ENCODE measurements around the gene GNB5. TPM values are rescaled to one million over a fixed set of nuclear protein-coding genes. Genes with fewer than 3 reads are reported as not detected.

GNB5 gene
- total RNA-seq, 3 donors from 2014 or later: 5.5 to 23.0 (median 6.3) TPM

- H3K4me3 ChIP-seq: no peak overlapping the region
- DNase-seq (no peak), ATAC-seq (no peak)
- TF ChIP-seq, protein P1, sequence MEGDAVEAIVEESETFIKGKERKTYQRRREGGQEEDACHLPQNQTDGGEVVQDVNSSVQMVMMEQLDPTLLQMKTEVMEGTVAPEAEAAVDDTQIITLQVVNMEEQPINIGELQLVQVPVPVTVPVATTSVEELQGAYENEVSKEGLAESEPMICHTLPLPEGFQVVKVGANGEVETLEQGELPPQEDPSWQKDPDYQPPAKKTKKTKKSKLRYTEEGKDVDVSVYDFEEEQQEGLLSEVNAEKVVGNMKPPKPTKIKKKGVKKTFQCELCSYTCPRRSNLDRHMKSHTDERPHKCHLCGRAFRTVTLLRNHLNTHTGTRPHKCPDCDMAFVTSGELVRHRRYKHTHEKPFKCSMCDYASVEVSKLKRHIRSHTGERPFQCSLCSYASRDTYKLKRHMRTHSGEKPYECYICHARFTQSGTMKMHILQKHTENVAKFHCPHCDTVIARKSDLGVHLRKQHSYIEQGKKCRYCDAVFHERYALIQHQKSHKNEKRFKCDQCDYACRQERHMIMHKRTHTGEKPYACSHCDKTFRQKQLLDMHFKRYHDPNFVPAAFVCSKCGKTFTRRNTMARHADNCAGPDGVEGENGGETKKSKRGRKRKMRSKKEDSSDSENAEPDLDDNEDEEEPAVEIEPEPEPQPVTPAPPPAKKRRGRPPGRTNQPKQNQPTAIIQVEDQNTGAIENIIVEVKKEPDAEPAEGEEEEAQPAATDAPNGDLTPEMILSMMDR (IDR thresholded peaks at IDR 0.05): no peak
- H3K4me1 ChIP-seq (ENCODE audit: low read depth): no peaks in the 10 kb centered on the region
- intact Hi-C loops (cut with DNase I, micrococcal nuclease): no loop called here
- H3K36me3 ChIP-seq (ENCODE audit: low read depth): peaks cover 3% of the 10 kb centered on the region
- H3K9me3 ChIP-seq: no peaks in the 10 kb centered on the region
Measured at GRCh38 chr15:52220251-52220650, 29.1 kb upstream of the GNB5 start.

DNA sequence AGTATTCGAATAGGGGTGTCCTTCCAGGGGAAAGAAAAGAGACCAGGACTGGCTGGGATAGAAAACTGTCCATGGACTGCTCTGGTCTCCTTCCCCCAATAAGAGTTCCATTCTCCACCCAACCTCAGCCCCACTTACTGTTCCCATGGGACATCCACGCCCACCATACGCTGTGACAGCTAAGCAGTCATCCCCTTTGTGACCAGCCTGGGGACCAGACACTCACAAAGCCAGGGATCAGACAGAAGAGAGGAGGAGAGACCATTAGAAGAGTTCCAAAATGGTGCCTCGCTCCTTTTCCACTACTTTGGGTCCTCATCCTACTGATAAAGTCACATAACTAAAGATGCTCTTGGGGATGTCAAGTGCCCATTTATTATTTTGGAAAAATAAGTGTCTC, 27.6 kb upstream of the GNB5 start:
- Histone ChIP-seq H3K9me3 (no peaks in the 10 kb centered on the region), H3K36me3 (ENCODE audit: low read depth) (peaks cover 3% of the 10 kb centered on the region), H3K4me1 (ENCODE audit: low read depth) (no peaks in the 10 kb centered on the region), H3K4me3 (no peak overlapping the region)
- DNase-seq: no peak
- intact Hi-C loops (cut with DNase I, micrococcal nuclease): no loop called here
- no peak for ATAC-seq
- TF ChIP-seq, protein P1 (IDR thresholded peaks at IDR 0.05): no peak

- TF ChIP-seq, protein P1 (IDR thresholded peaks at IDR 0.05): no peak
- intact Hi-C loops (cut with DNase I, micrococcal nuclease): no loop called here
- Histone ChIP-seq H3K9me3 (no peaks in the 10 kb centered on the region), H3K4me3 (no peak overlapping the region), H3K36me3 (ENCODE audit: low read depth) (peaks cover 3% of the 10 kb centered on the region), H3K4me1 (ENCODE audit: low read depth) (no peaks in the 10 kb centered on the region)
- DNase-seq: no peak
- no peak for ATAC-seq
Measured at GRCh38 chr15:52218371-52218770, 27.2 kb upstream of the GNB5 start.

- no peaks in the 10 kb centered on the region for H3K9me3 ChIP-seq
- ATAC-seq: peak; percentile 75
- peak in 1 of 3 donors; percentile 30 for DNase-seq
- intact Hi-C loops (cut with DNase I, micrococcal nuclease): no loop called here
- H3K4me1 ChIP-seq (ENCODE audit: low read depth): no peaks in the 10 kb centered on the region
- H3K4me3 ChIP-seq: no peak overlapping the region
- TF ChIP-seq, protein P1 (IDR thresholded peaks at IDR 0.05): no peak
- peaks cover 3% of the 10 kb centered on the region for H3K36me3 ChIP-seq (ENCODE audit: low read depth)
Measured at GRCh38 chr15:52217186-52217585, 26.0 kb upstream of the GNB5 start.

- Histone ChIP-seq H3K36me3 (ENCODE audit: low read depth) (no peaks in the 10 kb centered on the region), H3K4me1 (ENCODE audit: low read depth) (no peaks in the 10 kb centered on the region), H3K9me3 (no peaks in the 10 kb centered on the region), H3K4me3 (no peak overlapping the region)
- TF ChIP-seq, protein P1 (IDR thresholded peaks at IDR 0.05): no peak
- DNase-seq (no peak), ATAC-seq (no peak)
- intact Hi-C loops (cut with DNase I, micrococcal nuclease): no loop called here
Measured at GRCh38 chr15:52214553-52214952, 23.4 kb upstream of the GNB5 start.

DNA sequence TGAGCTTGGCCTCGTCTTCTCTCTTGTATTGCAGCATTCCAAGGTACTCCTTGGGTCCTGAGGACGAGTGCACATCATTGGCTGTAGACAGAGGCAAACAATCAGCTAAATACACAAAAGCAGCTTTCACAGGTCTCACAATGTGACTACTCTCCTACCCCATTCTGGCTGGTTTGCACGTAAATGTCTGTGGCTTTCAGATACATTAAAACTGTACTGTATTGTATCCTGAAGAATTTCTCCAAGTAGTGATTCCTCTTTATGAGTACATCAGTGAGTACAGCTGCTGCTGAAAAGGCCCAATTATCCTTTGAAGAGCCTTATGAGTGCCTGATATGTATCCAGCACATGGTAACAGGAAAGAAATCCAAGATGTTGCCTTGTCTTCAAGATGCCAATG, 22.0 kb upstream of the GNB5 start:
- ATAC-seq (no peak), DNase-seq (no peak)
- TF ChIP-seq, protein P1 (IDR thresholded peaks at IDR 0.05): no peak
- intact Hi-C loops (cut with DNase I, micrococcal nuclease): no loop called here
- Histone ChIP-seq H3K4me1 (ENCODE audit: low read depth) (no peaks in the 10 kb centered on the region), H3K36me3 (ENCODE audit: low read depth) (no peaks in the 10 kb centered on the region), H3K9me3 (no peaks in the 10 kb centered on the region), H3K4me3 (no peak overlapping the region)

Measured in mucosa of descending colon (tissue), 3 donors.